GM12875 (cell line): Measurements from ENCODE around the gene GPR65.

Experiments used
- H3K4me3 ChIP-seq: one replicate; pipeline ENCODE4 v1.5.1; 2011; ENCODE audit warnings: low read depth, low read length, control low read depth
- TF ChIP-seq, protein P1 (sequence below): IDR thresholded peaks from 2 replicates; pipeline ENCODE4 v1.5.1; 2011; ENCODE audit warnings: low read depth, mild to moderate bottlenecking, control low read depth, inconsistent platforms, low read length, moderate library complexity, borderline replicate concordance; ENCODE audit not compliant: insufficient read depth

The GPR65 gene

GRCh38 chr14:88002421-88003075 is 2.4 kb upstream of the GPR65 start:
- H3K4me3 ChIP-seq = no peak overlapping the region
- TF ChIP-seq, protein P1, sequence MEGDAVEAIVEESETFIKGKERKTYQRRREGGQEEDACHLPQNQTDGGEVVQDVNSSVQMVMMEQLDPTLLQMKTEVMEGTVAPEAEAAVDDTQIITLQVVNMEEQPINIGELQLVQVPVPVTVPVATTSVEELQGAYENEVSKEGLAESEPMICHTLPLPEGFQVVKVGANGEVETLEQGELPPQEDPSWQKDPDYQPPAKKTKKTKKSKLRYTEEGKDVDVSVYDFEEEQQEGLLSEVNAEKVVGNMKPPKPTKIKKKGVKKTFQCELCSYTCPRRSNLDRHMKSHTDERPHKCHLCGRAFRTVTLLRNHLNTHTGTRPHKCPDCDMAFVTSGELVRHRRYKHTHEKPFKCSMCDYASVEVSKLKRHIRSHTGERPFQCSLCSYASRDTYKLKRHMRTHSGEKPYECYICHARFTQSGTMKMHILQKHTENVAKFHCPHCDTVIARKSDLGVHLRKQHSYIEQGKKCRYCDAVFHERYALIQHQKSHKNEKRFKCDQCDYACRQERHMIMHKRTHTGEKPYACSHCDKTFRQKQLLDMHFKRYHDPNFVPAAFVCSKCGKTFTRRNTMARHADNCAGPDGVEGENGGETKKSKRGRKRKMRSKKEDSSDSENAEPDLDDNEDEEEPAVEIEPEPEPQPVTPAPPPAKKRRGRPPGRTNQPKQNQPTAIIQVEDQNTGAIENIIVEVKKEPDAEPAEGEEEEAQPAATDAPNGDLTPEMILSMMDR = no peak

- H3K4me3 ChIP-seq = no peak overlapping the region
- TF ChIP-seq, protein P1 = no peak
These were observed 1.5 kb upstream of the GPR65 start for GRCh38 chr14:88003425-88003824.

- no peak overlapping the region for H3K4me3 ChIP-seq
- TF ChIP-seq, protein P1 = no peak
These were observed 364 bp upstream of the GPR65 start for GRCh38 chr14:88004506-88005036.

DNA sequence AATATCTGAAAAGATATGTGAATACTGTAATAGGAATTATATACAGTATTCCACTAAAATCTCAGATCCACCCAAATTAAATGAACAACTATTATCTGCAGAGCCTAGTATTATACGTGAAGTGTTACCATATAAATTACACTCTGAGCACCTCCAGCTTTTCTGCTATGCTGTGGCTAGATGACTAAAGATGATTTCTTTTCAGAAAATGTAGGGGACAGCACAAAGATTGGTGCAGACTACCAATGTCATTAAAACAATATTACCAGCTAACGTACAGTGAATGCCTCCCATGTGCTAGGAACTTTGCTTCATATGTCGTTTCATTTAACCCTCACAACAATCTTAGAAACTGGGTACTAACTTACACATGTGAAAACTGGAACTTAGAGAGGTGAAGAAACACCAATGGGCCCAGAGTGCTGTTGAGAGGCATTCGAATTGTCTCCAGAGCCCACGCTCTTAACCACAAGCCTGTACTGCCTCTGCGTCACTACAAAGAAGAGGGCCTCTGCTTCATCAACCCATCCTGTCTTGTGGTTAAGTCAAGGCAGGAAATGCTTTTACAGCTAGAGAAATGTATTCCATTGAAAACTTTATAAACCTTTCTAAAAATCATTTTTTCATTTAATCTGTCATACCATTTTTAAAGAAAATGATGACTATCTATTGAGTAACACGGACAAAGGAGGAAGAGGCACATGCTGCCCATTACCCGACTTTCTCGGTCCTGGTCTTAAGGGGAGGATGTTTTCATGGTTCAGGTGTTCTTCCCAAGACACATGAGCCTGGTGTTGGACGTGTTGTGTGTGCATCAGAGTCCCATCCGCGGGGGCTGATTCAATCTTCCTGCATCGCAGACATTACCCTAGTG is 1.3 kb downstream of the GPR65 start:
- TF ChIP-seq, protein P1 = no peak
- peak overlapping the region; percentile 46 for H3K4me3 ChIP-seq

DNA sequence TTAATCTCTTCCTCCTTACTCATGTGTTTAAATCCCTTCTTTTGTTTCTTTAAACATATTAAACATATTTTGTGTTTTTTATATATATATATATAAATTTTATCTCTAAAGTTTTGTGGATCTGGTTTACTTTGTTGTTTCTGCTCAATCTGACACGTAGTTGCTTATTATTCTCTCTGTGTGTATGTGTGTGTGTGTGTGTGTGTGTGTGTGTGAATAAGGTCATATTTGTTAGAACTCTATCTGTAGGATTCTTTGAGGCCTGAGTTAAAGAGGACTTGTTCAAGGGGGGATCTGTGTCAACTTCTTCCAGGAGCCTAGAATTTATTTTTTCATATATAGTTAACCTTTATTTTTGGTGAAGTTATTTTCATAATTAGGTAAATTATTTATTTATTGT is 2.7 kb downstream of the GPR65 start:
- H3K4me3 ChIP-seq = no peak overlapping the region
- TF ChIP-seq, protein P1 = no peak

DNA sequence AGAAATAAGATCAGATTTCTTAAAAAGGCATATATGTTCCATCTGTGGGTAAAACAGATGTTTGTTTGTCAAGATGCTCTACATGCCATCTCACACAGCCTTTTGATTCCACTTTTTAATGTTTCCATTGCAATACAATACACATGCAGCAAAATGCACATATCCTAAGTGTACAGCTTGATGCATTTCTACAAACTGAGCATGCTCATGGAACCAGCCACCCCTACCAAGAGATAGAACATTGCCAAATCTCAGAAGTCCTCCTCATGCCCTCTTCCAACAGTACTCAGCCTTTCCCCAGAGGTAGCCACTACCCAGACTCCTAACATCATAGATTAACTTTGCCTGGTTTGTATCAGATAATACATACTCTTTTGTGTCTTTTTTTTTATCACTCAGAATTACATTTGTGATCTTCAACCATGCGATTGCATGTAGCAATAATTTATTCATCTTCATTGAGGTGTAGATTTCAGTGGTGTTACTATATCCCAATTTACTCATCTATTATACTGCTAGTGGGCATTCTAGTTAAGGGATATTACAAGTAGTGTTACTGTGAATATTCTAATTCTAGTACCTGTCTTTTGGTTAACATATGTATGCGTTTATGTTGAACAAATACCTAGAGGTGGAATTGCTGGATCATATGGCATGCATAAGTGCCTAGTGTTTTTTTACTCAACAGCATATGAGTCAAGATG is 3.3 kb downstream of the GPR65 start:
- TF ChIP-seq, protein P1 = no peak
- H3K4me3 ChIP-seq = no peak overlapping the region
